NOMO-1 treated with dmso at 0.1 percent for 144 hours (cell line): ENCODE results near the gene DHX58.
"Not testable (repeated sequence)": the region's sequence is repeated elsewhere in the genome, so short reads cannot be mapped to it uniquely, and the experiment has no call there.

Experiments
- DNase-seq: peaks from one replicate; lab custom pipeline; 2025; ENCODE audit not compliant: unreplicated experiment; lab: John Stamatoyannopoulos, UW

The DHX58 gene

DNA sequence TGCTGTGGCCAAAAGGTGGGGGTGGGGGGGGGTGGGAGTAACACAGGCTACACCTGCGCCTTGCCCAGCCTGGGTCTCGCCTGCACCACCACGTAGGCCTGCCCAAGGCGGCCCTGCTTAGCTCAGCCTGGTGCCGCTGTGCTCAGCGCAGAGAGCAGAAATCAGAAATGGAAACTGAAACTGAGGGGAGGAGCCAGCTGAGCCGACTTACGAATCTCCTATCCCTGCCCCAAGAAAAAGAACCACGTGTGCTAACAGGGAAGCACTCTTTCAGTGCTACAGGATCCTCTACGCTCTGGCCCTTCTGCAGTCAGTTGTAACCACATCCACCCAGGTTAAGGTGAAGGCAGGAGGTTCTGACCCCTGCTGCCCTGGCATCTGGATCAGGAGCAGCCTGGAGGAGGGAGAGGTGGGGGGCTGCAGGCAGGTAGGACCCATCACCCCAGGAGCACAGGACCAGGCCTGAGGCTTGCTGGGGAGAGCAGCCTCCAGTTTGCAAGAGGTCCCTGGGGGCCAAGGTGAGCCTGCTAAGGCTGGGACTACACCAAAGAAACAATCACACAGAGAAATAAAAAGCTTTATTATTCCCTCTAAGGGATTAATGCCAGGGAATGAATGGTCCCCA lies at the start of gene DHX58:
TSS of gene DHX58 (minus strand) at position 163 of the 625 bp plus-strand sequence. CDS start 822 bp downstream, outside the sequence.
- peak; percentile 93 for DNase-seq

DNA sequence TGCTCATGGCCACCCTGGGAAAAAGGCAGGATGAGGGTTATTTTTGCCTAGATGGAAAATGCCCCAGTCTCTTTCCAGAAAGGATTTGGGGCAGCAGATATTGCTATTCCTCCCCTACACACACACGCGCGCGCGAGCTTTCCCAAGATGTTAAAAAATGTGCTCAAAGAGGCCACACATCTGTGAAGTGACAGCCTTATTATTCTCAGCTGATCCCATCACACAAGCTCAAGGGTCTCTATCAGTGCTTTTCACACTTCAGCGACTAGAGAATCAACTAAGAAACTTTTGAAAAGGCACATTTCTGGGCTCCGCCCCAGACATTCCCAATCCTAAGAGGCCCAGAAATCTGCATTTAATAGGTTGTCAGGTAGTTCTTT lies 48.0 kb upstream of the DHX58 start:
- no peak for DNase-seq

DNA sequence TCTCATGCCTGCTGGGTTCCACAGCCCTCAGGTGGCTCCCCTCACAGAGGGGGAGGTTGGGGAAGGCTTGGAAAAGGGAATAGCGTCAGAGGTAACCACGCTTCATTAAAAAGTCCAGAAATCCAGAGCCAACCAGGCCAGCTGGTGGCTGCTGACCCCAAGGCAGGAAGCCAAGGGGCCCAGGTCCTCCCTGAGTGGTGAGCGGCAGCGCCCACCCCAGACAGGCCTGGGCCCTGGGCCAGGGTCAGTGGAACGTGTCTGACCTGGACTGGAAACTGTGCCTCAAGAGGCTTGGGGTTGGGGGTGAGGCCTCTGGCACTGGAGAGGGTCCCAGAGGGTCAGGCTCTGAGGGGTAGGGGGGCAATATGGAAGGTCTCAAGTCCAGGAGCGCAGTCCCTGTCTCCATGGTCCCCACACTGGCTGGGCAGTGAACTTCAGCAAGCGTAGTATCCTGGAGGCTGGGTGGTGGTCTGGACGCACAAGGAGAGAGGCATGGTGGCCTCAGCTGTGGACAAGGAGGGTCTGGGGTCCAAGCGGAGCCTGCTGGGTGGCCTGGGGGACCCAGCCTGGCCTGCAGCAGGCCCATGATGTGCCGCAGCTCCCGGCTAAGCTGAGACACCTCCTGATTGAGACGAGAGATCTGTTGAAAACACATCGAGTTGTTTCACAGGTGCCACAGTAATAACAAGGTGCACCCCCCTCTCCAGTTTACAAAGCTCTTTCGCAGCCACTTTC lies 47.4 kb upstream of the DHX58 start:
- DNase-seq, result no peak

DNA sequence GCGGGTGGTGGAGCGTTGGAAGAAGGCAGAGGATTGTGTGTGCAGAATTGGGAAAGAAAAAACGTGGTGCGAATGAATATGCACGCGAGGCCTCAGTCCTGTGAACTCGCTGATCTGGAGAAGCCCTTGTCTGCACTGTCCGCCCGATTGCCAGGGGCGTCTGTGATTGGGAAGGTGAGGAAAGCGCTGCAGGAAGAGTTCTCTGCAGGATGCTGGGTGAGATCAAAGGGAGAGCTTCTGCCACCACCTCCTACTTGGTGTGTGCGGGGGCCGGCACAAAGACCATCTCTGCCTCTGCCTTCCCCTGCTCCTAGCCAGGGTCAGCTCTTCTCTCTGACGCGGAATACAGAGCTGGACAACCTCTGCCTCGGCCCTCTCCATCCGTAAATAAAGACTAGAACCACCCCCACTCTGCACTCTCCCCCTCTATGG lies 43.1 kb upstream of the DHX58 start:
- DNase-seq, result no peak

DNA sequence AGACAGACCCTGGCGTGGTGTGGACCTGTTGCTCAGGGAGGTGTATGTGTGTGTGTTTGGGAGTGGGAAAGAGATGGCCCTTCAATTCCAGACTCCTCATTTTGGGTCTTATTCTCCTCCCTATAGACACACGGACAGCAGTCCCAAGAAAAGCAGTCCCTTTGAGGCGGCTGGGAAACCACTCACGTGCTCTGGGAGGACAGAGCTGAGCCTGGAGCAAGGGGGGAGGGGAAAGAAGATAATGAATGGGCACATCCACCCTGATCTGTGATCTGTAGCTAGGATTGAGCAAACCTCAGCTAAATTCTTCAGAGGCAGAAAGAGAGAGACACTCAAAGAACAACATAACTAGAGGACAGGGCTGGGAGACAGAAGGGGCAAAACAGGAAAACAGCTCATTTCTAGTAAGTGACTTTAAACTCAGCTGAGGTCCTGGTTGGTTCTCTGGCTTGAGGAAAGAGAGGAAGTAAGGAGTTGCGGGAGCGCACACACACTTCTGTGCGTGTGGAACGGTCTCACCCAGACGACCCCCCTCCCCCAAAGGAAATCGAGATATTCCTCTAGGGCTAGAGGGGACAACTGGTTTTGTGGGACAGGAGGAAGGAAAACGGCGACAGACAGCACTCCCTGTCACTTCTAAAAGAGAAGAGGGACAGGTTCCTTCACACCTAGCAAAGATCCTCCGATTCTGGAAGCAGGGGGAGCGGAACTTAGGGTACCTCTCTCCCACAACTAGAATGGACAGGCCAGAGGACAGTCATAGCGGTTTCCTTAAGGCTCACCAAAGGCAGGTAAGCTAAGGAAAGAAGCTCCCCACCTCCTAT lies 41.6 kb upstream of the DHX58 start:
- peak; percentile 38 for DNase-seq

DNA sequence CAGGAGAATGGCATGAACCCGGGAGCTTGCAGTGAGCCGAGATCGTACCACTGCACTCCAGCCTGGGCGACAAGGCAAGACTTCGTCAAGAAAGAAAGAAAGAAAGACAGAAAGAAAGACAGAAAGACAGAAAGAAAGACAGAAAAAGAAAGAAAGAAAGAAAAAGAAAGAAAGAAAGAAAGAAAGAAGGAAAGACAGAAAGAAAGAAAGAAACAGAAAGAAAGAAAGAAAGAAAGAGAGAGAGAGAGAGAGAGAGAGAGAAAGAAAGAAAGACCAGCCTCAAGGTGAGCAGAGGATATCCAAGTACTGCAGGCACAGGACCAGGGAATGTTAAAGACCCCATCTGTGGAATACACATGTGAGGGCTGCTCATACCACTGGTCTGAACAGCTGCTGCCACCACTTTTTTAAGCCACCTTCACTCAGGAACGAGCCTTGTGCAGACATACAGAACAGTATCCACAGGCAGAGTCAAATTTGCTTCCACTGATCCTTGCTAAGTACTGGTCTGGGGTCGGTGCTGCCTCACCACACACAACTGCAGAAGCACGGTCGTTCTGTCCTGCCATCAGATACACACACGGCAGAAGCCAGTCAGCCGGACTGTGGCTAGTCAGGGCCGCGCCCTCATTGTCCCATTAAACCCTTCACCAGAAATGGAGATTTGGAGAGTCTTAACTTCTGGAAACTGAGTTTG lies 34.5 kb upstream of the DHX58 start:
- no peak for DNase-seq

DNA sequence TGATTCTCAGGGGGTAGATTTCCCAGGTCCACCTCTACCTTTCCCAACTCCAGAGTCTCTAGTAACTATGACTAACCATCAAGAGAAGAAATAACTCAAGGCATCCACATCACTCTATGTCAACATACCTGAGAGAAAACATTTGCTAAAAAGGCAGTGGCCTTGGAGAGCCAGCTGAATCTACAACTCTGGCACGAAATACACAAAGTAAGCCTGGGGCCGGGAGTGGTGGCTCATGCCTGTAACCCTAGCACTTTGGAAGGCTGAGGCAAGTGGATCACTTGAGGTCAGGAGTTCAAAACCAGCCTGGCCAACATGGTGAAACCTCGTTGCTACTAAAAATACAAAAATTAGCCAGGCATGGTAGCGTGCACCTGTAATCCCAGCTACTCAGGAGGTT lies 30.6 kb upstream of the DHX58 start:
- DNase-seq, result not testable (repeated sequence)

DNA sequence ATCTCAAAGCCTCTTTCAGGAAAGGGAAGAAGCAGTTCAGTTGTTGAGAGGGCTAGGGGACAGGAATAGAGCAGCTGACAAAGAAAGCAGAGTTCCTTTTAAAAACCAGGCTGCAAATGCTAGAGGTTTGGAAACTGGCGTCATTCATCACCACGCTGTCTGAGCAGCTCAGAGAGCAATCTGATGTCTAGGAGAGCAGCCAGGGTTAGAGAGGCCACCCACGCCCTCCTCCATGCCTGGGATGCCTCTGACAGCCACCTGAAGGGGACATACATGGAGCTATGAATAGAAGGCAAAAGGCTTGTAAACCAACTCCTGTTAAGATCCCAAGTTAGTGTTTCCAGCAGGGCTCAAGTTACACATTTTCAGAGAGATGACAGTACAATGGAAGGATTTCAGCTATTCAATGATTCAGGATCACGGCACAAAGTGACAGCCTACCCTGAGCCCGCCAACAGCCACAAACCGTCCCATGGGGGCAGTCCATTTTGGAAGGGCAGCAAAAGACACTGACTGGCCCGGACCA lies 29.9 kb upstream of the DHX58 start:
- DNase-seq, result no peak

DNA sequence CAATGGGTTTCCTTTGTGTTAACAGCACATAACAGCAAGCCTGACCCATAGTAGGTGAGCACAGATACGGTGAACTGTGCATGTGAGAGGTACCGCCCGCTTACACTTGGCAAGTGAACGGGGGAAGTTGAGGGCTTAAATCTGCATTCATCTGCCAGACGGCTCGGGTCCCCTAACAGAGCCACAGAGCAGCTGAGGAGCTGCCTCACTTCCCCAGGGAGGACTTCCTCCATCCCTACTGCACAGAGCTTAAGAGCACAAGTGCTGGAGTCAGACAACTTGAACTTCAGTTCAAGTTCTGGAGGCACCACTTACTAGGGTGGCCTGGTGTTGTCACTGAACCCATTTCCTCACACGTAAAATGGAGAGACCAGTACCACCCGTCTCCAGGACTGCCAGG lies 28.9 kb upstream of the DHX58 start:
- DNase-seq, result no peak

DNA sequence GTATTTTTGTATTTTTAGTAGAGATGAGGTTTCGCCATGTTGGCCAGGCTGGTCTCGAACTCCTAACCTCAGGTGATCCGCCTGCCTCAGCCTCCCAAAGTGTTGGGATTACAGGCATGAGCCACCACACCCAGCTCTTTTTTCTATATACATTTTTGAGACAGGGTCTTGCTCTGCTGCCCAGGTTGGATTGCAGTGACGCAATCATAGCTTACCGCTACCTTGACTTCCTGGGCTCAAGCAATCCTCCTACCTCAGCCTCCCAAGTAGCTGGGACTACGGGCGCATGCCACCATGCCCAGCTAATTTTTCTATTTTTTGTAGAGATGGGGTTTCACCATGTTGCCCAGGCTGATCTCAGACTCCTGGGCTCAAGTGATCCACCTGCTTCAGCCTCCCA lies 28.2 kb upstream of the DHX58 start:
- not testable (repeated sequence) for DNase-seq

DNA sequence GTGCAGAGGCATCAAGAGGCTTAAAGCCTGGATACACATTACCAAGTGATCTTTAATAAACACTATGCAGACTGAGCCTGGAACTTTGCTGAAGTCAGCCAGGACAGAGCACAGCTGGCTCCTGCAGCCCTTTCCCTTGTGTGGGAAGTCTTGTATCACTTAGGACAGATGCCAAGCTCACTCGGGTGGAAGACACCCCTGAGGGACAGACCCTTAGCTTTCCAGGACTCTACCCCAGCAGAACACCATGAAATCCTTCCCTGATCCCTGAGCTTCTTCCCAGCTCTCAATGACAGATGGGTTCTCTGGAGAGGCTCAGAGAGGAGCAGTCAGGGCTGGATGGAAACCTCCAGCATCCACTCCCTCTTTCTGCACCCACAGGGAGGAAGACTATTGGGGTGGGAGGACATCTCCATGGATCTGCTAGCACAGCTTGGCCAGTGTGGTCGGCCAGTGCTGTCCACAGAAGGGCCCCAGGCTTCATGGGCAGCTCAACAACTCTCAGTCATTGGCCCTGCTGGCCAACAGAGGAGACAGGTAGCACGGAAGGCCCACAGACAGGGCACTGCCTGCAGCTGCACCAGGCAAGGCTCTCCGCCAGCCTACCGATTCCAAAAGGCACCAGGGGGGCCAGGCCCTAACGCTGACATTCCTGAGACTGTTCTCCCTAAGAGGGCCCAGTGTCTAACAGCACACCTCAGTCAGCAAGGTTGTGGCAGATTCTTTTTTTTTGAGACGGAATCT lies 26.4 kb upstream of the DHX58 start:
- DNase-seq, result no peak

DNA sequence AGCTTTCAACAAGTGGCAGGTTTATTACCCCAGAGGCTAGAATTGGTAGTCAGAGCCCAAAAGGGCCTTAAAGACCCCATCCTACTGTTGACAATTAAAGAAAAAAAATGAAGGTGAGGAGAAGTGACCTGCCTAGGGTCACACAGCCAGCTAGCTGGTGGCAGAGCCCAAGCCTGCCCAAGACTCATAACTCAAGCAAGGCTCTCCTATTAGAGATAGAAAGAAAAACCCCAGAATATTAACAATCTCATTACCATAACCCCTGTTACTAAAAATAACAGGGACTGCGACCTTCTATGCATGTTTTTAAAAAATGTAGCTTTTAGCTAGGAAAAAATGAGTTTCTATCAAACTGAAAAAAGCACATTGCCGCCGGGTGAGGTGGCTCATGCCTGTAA lies 24.1 kb upstream of the DHX58 start:
- no peak for DNase-seq

DNA sequence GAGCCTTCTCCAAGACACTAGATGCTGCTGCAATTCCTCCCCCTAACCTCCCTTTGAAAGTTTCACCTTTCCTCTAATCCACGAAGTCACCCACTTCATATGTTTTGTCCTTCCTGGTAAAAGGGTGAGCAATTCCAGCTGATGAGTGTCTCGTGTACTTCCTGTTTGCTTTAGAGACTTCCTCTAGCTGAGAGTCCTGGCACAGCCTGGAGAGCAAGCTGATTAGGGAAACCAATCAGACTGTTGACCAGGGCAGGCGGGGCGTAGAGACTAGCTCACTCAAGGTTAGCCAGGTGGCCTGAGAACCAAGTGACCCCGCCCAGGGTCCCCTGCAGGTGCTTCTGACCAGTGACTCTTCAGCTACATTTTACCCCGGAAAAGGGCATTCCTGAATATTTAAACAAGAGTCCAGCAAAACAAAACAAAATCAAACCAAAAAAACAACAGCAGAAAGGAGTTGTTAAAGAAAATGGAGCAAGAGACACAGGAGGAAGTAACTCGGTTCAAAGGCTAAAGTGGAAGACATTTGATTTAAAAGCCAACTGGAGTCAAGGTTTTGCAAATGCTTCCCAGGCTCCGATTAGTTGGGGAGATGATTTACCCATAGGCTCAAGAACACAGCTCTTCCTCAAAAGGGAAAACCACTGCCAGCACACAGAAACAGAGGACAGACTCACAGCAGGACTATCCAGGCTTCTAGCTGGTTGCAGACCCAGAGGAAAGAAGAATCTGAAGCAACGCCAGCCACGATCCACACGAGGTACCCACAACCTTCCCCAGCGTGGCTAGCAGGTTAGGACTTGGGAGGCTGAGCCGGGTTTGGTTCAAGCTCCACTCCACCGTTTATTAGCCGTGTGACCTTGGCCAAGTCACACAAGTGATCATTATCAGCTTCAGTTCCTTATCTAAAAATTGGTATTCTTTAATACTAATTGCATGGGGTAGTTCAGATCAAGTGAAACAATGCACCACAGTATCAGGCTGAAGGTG lies 23.4 kb upstream of the DHX58 start:
- no peak for DNase-seq

DNA sequence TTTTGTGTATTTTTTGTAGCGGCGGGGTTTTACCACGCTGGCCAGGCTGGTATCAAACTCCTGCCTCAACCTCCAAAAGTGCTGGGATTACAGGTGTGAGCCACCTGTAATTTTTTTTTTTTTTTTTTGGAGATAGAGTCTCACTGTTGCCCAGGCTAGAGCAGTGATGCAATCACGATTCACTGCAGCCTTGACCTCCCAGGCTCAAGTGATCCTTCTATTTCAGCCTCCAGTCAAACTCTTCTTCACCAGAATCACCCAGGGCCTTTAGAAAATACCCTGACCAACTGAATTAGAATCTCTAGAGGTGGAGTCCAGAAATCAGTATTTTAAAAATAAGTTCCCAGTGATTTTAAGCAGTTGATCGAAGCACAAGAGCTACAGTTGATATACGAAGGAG lies 22.6 kb upstream of the DHX58 start:
- no peak for DNase-seq

DNA sequence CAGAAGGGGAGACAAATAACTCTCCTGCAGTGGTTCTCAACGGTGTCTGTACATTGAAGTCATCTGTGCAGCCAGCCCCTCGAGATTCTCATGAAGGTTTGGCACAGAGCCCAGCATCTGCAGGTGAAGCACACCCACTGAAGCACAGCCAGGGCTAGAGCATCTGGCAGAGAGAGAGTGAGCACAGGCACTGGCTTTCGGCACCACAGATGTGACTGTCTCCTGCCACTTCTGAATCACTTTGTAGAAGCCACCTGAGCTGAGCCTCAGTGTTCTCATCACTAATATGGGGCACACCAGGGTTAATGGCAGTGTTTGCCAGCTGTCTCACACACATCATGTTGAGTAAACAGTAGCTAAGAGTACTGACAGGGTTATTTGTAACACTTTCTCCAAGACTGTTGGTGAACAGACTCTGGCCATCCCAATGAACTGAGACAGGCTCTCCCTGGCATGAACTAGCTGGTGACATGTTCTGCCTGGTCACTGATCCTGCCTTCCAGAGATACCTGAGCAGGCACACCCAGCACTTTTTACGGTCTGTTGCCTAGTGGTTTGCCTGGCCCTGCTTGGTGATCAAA lies 21.0 kb upstream of the DHX58 start:
- no peak for DNase-seq

DNA sequence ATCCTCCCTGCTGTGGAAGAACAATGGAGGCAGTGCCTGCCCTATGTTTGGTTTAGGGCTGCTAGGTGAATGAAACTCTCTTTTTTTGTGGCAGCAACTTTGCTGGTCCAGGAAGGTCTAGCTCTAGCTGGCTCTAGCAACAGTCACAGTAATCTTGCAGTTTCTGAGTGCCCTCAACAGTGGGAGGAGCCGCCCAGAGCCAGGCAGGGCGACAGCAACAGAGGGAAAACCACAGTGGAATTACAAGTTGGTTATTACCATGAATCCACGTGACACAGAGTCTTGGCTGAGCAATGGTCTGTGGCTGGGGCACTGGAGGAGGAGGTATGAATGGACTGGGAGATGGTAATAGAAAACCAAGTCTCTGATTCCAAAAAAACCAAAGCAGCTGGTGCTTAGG lies 20.4 kb upstream of the DHX58 start:
- DNase-seq, result peak; percentile 64

DNA sequence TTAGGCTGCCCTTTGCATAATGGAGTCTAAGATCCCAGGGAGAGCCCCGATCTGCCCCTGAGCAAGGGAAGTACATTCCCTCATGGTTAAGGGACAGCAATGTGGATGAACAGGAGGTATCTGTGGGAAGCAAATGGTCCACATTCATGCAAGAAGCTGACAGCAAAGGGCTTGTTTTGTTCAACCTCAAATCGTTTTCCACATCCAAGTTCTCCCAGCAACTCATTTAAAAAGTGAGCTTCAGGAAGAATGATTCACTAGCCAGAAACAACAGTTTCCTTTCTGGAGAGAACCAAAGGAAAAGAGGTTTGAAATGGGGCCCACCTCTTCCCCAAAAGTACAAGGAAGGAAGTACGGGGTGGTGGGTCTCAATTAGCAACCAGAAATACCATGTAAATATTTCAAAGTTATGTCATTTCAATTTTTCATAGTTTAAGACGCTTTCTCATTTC lies 19.5 kb upstream of the DHX58 start:
- no peak for DNase-seq

DNA sequence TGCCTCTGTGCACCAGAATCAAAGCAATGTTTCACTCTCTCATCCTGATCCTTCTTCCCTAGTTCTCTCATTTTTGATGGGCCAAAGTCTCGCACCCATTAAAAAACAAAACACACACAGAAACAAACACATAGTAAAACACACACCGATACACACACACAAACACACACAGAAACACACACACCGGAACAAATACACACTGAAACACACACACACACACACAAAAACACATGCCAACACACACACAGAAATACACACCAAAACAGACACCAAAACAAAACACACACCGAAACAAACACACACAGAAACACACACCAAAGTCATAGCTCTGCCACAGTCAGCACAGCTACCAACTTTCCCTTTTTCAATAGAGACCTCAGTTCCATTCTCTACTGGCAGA lies 18.7 kb upstream of the DHX58 start:
- no peak for DNase-seq
